Prostate gland (tissue), 2 donors: Measurements from ENCODE around the gene LPCAT1. TPM values are rescaled to one million over a fixed set of nuclear protein-coding genes. Genes with fewer than 3 reads are reported as not detected.

Experiments used
- DNase-seq: peaks from one replicate; pipeline ENCODE4 v3.0.0-alpha.2; 2019; ENCODE audit warnings: low spot score
- H3K27ac ChIP-seq, 2 donors: fragments of 200-600 bp; sonication (generic); 2 replicates each; pipeline ENCODE4 v1.5.1; 2017 to 2019
- H3K27me3 ChIP-seq: fragments of 200-600 bp; sonication (generic); replicated peaks from 2 replicates; pipeline ENCODE4 v1.5.1; 2019; ENCODE audit not compliant: insufficient read depth
- H3K36me3 ChIP-seq, 2 donors: fragments of 200-600 bp; sonication (generic); 1 replicate in 1 of 2; 2 replicates in 1 of 2; pipeline versions ENCODE4 v1.5.1 to v1.8.1; 2017 to 2019
- H3K4me1 ChIP-seq: fragments of 200-600 bp; sonication (generic); replicated peaks from 2 replicates; pipeline ENCODE4 v1.5.1; 2019
- H3K4me3 ChIP-seq, 2 donors: fragments of 200-600 bp; sonication (generic); 2 replicates each; pipeline ENCODE4 v1.5.1; 2017 to 2019
- H3K9me3 ChIP-seq: fragments of 200-600 bp; sonication (generic); 2 replicates; pipeline ENCODE4 v1.5.1; 2017
- POLR2A ChIP-seq: fragments of 450-650 bp; IDR thresholded peaks from one replicate; pipeline ENCODE4 v1.6.1; 2016; ENCODE audit warnings: antibody characterized with exemption, mild to moderate bottlenecking
- POLR2AphosphoS5 ChIP-seq: sonication (generic); formaldehyde crosslinking; IDR thresholded peaks from one replicate; pipeline ENCODE4 v1.6.1; 2017; ENCODE audit warnings: antibody characterized with exemption
- WGBS: methylation state at CpG from one replicate; pipeline ENCODE4 v1.1.5; 2018; 5-methylcytosine and 5-hydroxymethylcytosine counted together
- intact Hi-C: fragments of 100-400 bp; cut with DNase I; formaldehyde crosslinking; loops from one replicate; pipeline ENCODE4 v1.14.2; 2022
- total RNA-seq, 2 donors: library from RNA; depleted of rRNA; stranded (reverse); fragments of >200 nt; gene quantifications; one replicate each; pipeline ENCODE4 v1.1.0, GENCODE V29; 2016
- TF ChIP-seq, protein P1 (sequence below), 4 experiments: fragments of 200-600 bp in 2 of 4; fragments of 450-650 bp in 2 of 4; sonication (generic) in 2 of 4; IDR thresholded peaks; 1 replicate in 3 of 4; 2 replicates in 1 of 4; pipeline ENCODE4 v1.5.1; 2016 to 2019; ENCODE audit warnings: antibody characterized with exemption in 4 of 4, mild to moderate bottlenecking in 2 of 4, moderate library complexity in 2 of 4

The LPCAT1 gene
- total RNA-seq, 2 donors from 2014 or later: 22.6 to 23.9 TPM

DNA sequence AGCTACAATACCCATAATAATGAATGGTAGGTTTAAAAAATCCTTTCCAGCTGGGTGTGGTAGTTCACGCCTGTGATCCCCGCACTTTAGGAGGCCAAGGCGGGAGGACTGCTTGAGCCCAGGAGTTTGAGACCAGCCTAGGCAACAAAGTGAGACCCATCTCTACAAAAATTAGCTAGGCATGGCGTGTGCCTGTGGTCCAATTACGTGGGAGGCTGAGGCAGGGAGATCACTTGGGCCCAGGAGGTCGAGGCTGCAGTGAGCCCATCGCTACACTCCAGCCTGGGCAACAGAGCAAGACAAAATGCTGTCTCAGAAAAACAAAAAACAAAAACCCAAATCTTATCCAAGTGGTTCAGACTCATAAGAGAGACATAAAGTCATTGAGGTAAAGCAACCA is 44.7 kb downstream of the LPCAT1 start:
- TF ChIP-seq, protein P1, sequence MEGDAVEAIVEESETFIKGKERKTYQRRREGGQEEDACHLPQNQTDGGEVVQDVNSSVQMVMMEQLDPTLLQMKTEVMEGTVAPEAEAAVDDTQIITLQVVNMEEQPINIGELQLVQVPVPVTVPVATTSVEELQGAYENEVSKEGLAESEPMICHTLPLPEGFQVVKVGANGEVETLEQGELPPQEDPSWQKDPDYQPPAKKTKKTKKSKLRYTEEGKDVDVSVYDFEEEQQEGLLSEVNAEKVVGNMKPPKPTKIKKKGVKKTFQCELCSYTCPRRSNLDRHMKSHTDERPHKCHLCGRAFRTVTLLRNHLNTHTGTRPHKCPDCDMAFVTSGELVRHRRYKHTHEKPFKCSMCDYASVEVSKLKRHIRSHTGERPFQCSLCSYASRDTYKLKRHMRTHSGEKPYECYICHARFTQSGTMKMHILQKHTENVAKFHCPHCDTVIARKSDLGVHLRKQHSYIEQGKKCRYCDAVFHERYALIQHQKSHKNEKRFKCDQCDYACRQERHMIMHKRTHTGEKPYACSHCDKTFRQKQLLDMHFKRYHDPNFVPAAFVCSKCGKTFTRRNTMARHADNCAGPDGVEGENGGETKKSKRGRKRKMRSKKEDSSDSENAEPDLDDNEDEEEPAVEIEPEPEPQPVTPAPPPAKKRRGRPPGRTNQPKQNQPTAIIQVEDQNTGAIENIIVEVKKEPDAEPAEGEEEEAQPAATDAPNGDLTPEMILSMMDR (IDR thresholded peaks at IDR 0.05): no peak
- no peak for TF ChIP-seq POLR2A
- no peak for TF ChIP-seq POLR2AphosphoS5
- WGBS: 95% methylated on average over 7 of the region's 7 CpGs
- no peak overlapping the region for H3K27ac ChIP-seq

DNA sequence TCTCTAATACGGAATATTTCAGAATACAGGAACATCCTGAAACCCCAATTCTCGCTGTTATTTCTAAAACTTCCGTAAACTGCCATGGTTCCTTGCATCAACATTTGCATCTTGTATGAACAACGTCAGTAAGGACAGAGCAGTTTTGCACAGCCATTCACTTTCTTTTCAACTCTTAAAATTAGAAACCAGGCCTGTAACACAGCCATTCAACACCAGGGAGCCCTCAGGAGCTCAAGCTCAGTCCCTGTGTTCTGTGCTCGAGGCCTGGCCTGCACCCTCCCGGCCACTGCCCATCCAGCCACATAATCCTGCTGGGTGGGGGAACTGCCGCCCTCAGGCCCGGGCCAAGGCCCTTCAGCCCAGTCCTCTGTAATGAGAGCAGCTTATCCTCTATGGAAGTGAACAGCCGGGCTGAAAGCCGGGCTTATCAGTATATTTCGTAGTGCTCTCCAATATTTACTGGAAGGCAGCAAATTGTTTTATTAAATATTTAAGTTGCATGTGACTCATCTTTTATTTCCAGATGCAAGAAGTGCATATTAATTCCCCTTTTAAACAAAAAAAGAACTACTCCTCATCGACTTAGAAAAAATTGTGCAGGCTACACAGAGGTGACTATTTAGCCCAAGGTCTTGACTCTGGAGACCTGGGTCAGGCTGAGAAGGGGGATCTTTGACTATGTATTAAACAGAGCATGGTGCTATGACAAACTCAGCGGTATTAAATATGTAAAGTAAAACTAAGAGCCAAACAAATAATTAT is 45.3 kb downstream of the LPCAT1 start:
- Histone ChIP-seq H3K27me3 (no peaks in the 10 kb centered on the region), H3K4me1 (no peaks in the 10 kb centered on the region), H3K27ac (no peak overlapping the region), H3K4me3 (no peak overlapping the region), H3K9me3 (no peaks in the 10 kb centered on the region), H3K36me3 (no peaks in the 10 kb centered on the region)
- TF ChIP-seq, protein P1 (IDR thresholded peaks at IDR 0.05): no peak
- TF ChIP-seq POLR2A: no peak
- TF ChIP-seq POLR2AphosphoS5: no peak
- WGBS: 90% methylated on average over 13 of the region's 13 CpGs
- no peak for DNase-seq
- intact Hi-C loops: loop anchor here (10.0 kb wide), 1 partner anchor 166 kb away; no protein-coding TSS in a partner anchor

More for the DNA sequence above, 44.7 kb downstream of the LPCAT1 start:
- no peak for DNase-seq
- no peaks in the 10 kb centered on the region for H3K9me3 ChIP-seq
- no peaks in the 10 kb centered on the region for H3K27me3 ChIP-seq
- no peaks in the 10 kb centered on the region for H3K4me1 ChIP-seq
- no peaks in the 10 kb centered on the region for H3K36me3 ChIP-seq
- no peak overlapping the region for H3K4me3 ChIP-seq
- intact Hi-C loops: loop anchor here (10.0 kb wide), 1 partner anchor 166 kb away; no protein-coding TSS in a partner anchor

DNA sequence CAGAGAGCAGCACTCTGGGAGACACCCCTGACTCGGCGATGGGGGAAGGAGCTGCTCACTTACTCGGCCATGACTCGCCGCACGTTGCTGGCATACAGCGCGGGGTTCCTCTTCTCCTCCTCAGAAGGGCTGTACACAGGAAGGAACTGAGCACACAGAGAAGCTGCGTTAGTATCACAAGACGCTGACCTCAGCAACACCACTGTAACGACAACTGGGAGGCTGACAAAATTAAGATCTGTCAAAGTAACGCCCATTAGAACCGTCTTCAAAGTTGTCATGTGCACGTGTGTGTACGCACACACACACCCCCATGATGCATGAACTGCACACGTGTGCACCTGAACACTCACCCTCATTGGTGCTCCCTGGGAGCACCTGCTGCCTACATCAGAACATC is 46.4 kb downstream of the LPCAT1 start:
- Histone ChIP-seq H3K4me3 (no peak overlapping the region), H3K4me1 (no peaks in the 10 kb centered on the region), H3K27me3 (no peaks in the 10 kb centered on the region), H3K36me3 (no peaks in the 10 kb centered on the region), H3K9me3 (no peaks in the 10 kb centered on the region), H3K27ac (no peak overlapping the region)
- intact Hi-C loops: loop anchor here (10.0 kb wide), 1 partner anchor 167 kb away; no protein-coding TSS in a partner anchor
- DNase-seq: no peak
- 83% methylated on average over 16 of the region's 16 CpGs for WGBS
- TF ChIP-seq, protein P1 (IDR thresholded peaks at IDR 0.05): no peak
- TF ChIP-seq POLR2A: no peak
- TF ChIP-seq POLR2AphosphoS5: no peak

DNA sequence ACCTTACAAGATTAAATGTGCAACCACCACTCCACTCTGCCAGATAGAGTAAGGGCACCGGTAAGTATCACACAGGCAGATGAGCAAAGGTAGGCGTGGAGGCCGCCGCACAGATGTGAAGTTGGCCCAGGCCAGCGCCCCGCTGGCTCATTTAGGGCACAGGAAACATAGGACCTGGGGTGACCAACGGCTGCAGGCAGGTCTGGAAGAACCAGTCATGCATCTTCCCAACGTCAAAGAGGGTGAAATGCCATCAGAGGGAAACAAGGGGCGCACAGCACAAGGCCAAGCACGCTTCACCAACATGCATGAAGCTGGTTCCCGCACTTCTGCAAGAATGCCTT is 46.8 kb downstream of the LPCAT1 start:
- no peaks in the 10 kb centered on the region for H3K27me3 ChIP-seq
- H3K27ac ChIP-seq: no peak overlapping the region
- no peaks in the 10 kb centered on the region for H3K9me3 ChIP-seq
- intact Hi-C loops: loop anchor here (10.0 kb wide), 1 partner anchor 168 kb away; no protein-coding TSS in a partner anchor
- TF ChIP-seq POLR2A (no peak), POLR2AphosphoS5 (no peak)
- TF ChIP-seq, protein P1 (IDR thresholded peaks at IDR 0.05): no peak
- WGBS: 83% methylated on average over 11 of the region's 11 CpGs
- no peak for DNase-seq
- no peaks in the 10 kb centered on the region for H3K4me1 ChIP-seq
- no peak overlapping the region for H3K4me3 ChIP-seq
- no peaks in the 10 kb centered on the region for H3K36me3 ChIP-seq
